Measurements from ENCODE around the gene AICDA. TPM values are rescaled to one million over a fixed set of nuclear protein-coding genes. Genes with fewer than 3 reads are reported as not detected.
"Not testable (repeated sequence)": the region's sequence is repeated elsewhere in the genome, so short reads cannot be mapped to it uniquely, and the experiment has no call there.

The AICDA gene
- total RNA-seq, 1 experiment from 2014 or later, result 2.6 TPM

DNA sequence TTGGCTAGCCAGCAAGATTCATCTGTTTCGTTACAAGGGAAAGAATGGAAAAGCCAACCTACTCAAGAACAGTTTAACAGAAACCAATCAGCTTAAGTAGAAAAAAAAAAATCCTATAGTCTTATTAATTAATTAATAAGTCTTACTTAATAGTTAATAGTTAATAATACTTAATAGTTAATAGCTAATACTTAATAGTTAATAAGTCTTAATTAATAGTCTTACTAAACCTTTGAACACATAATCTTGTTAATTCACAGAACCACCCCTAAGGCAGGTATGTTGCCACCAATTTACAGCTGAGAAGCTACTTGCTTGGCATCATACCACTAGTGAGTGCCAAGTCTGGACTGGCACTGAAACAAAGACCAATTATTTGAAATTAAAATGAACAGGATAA is 30.1 kb upstream of the AICDA start:
- no peak overlapping the region for H3K9ac ChIP-seq (ENCODE audit: low read length)
- H3K27me3 ChIP-seq (ENCODE audit: low read length), result no peaks in the 10 kb centered on the region
- H3K36me3 ChIP-seq (ENCODE audit: insufficient read depth, low read length), result no peaks in the 10 kb centered on the region
- no peaks in the 10 kb centered on the region for H4K20me1 ChIP-seq (ENCODE audit: insufficient read depth, low read depth, low read length)
- no peak for DNase-seq
- H2AFZ ChIP-seq (ENCODE audit: low read length), result no peak overlapping the region
- no peaks in the 10 kb centered on the region for H3K79me2 ChIP-seq (ENCODE audit: low read length)
- H3K4me2 ChIP-seq (ENCODE audit: low read depth, low read length, poor library complexity, severe bottlenecking), result no peak overlapping the region
- H3K4me1 ChIP-seq (ENCODE audit: low read length), result no peaks in the 10 kb centered on the region
- H3K27ac ChIP-seq (ENCODE audit: low read length), result no peak overlapping the region
- no peaks in the 10 kb centered on the region for H3K9me3 ChIP-seq (ENCODE audit: low read length)
- H3K9me2 ChIP-seq (replicated peaks; ENCODE audit: insufficient read depth, low read length), result no peaks in the 10 kb centered on the region
- no peak overlapping the region for H3K4me3 ChIP-seq (ENCODE audit: low read length)

DNA sequence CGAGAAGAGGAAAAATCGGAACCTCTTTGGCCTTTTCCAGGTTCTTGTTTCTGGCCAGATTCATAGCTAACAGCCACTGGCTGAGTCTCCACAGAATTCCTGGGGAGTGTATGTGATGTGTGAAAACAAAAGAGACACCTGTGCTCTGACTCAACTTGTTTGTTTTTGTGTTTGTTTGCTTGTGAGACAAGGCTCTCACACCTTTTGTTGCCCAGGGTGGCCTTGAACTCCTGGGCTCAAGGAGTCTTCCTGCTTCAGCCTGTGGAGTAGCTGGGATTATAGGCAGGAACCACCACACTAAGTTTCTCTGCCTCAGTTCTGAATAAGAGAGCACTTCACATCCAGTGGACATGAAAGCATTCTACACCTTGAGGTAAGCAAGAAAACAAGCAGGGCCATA is 27.3 kb upstream of the AICDA start:
- Histone ChIP-seq H3K9me3 (ENCODE audit: low read length) (no peaks in the 10 kb centered on the region), H2AFZ (ENCODE audit: low read length) (no peak overlapping the region), H3K4me3 (ENCODE audit: low read length) (no peak overlapping the region), H3K4me2 (ENCODE audit: low read depth, low read length, poor library complexity, severe bottlenecking) (no peak overlapping the region), H3K27ac (ENCODE audit: low read length) (no peak overlapping the region), H3K79me2 (ENCODE audit: low read length) (no peaks in the 10 kb centered on the region), H4K20me1 (ENCODE audit: insufficient read depth, low read depth, low read length) (no peaks in the 10 kb centered on the region), H3K4me1 (ENCODE audit: low read length) (no peaks in the 10 kb centered on the region), H3K36me3 (ENCODE audit: insufficient read depth, low read length) (no peaks in the 10 kb centered on the region), H3K27me3 (ENCODE audit: low read length) (no peaks in the 10 kb centered on the region), H3K9ac (ENCODE audit: low read length) (no peak overlapping the region), H3K9me2 (replicated peaks; ENCODE audit: insufficient read depth, low read length) (no peaks in the 10 kb centered on the region)
- DNase-seq, result no peak

DNA sequence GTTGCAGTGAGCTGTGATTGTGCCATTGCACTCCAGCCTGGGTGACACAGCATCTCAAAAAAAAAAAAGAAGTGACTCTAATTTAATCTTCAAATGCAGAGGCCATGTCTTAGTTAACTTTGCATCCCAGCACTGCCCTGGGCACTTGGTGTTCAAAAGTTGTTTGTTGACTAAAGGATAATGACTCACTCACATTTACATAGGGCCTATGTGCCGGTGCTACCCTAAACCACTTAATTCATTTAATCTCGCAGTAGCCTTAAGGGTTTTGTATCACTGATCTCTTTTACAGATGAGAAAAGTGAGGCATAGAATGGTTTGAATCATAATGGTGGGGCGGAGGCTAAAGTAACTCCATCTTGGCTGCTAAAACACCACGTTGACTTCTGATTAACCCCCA is 26.3 kb upstream of the AICDA start:
- Histone ChIP-seq H2AFZ (ENCODE audit: low read length) (no peak overlapping the region), H3K36me3 (ENCODE audit: insufficient read depth, low read length) (no peaks in the 10 kb centered on the region), H3K9ac (ENCODE audit: low read length) (no peak overlapping the region), H3K9me2 (replicated peaks; ENCODE audit: insufficient read depth, low read length) (no peaks in the 10 kb centered on the region), H4K20me1 (ENCODE audit: insufficient read depth, low read depth, low read length) (no peaks in the 10 kb centered on the region), H3K79me2 (ENCODE audit: low read length) (no peaks in the 10 kb centered on the region), H3K4me3 (ENCODE audit: low read length) (no peak overlapping the region), H3K4me1 (ENCODE audit: low read length) (no peaks in the 10 kb centered on the region), H3K9me3 (ENCODE audit: low read length) (no peaks in the 10 kb centered on the region), H3K27me3 (ENCODE audit: low read length) (no peaks in the 10 kb centered on the region), H3K27ac (ENCODE audit: low read length) (no peak overlapping the region), H3K4me2 (ENCODE audit: low read depth, low read length, poor library complexity, severe bottlenecking) (no peak overlapping the region)
- DNase-seq, result no peak

DNA sequence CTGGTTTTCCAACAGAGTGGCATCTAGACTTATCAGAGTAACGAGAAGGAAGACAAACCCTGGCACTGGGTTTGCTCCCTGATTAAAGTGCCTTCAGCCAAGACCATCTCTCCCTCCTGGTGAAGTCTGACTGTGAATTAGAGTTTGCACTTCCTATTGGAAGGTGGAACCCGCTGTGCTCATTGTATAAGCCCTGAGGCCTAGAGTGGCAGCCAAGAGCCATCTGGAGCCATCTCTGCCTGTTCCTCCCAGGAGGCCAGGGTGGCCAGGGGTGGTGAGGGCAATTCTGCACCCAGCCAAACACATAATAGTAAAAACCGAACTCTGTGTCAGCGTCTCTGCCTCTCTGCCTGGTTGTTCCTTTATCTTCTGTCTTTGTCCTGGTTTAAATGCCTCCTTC is 25.0 kb upstream of the AICDA start:
- Histone ChIP-seq H4K20me1 (ENCODE audit: insufficient read depth, low read depth, low read length) (no peaks in the 10 kb centered on the region), H3K4me3 (ENCODE audit: low read length) (no peak overlapping the region), H3K9me2 (replicated peaks; ENCODE audit: insufficient read depth, low read length) (no peaks in the 10 kb centered on the region), H3K27ac (ENCODE audit: low read length) (no peak overlapping the region), H2AFZ (ENCODE audit: low read length) (no peak overlapping the region), H3K9me3 (ENCODE audit: low read length) (no peaks in the 10 kb centered on the region), H3K27me3 (ENCODE audit: low read length) (no peaks in the 10 kb centered on the region), H3K4me2 (ENCODE audit: low read depth, low read length, poor library complexity, severe bottlenecking) (no peak overlapping the region), H3K9ac (ENCODE audit: low read length) (no peak overlapping the region), H3K79me2 (ENCODE audit: low read length) (no peaks in the 10 kb centered on the region), H3K36me3 (ENCODE audit: insufficient read depth, low read length) (no peaks in the 10 kb centered on the region), H3K4me1 (ENCODE audit: low read length) (no peaks in the 10 kb centered on the region)
- DNase-seq, result no peak

DNA sequence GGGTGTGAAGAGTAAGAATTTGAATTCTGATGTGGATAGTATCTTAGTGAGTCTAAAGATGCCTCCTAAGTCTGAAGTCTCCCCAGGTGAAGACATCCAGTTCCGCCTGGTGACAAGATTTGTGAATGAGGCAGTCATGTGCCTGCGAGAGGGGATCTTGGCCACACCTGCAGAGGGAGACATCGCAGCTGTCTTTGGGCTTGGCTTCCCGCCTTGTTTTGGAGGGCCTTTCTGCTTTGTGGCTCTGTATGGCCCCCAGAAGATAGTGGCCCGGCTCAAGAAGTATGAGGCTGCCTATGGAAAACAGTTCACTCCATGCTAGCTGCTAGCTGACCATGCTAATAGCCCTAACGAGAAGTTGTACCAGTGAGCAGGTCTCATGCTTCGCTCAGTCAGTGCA is 24.6 kb upstream of the AICDA start:
- Histone ChIP-seq H3K4me1 (ENCODE audit: low read length) (no peaks in the 10 kb centered on the region), H3K4me3 (ENCODE audit: low read length) (no peak overlapping the region), H3K9ac (ENCODE audit: low read length) (no peak overlapping the region), H3K4me2 (ENCODE audit: low read depth, low read length, poor library complexity, severe bottlenecking) (no peak overlapping the region), H3K79me2 (ENCODE audit: low read length) (no peaks in the 10 kb centered on the region), H2AFZ (ENCODE audit: low read length) (no peak overlapping the region), H3K9me3 (ENCODE audit: low read length) (no peaks in the 10 kb centered on the region), H3K36me3 (ENCODE audit: insufficient read depth, low read length) (no peaks in the 10 kb centered on the region), H3K27ac (ENCODE audit: low read length) (no peak overlapping the region), H4K20me1 (ENCODE audit: insufficient read depth, low read depth, low read length) (no peaks in the 10 kb centered on the region), H3K9me2 (replicated peaks; ENCODE audit: insufficient read depth, low read length) (no peaks in the 10 kb centered on the region), H3K27me3 (ENCODE audit: low read length) (no peaks in the 10 kb centered on the region)
- no peak for DNase-seq

DNA sequence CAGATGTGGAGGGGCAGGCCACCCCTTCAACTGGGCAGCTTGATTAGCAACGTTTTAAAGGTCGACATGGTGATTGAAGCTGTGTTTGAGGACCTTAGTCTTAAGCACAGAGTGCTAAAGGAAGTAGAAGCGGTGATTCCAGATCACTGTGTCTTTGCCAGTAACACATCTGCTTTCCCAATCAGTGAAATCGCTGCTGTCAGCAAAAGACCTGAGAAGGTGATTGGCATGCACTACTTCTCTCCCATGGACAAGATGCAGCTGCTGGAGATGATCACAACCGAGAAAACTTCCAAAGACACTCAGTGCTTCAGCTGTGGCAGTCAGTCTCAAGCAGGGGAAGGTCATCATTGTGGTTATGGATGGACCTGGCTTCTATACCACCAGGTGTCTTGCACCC is 23.9 kb upstream of the AICDA start:
- no peak overlapping the region for H3K4me2 ChIP-seq (ENCODE audit: low read depth, low read length, poor library complexity, severe bottlenecking)
- H2AFZ ChIP-seq (ENCODE audit: low read length), result no peak overlapping the region
- H3K4me3 ChIP-seq (ENCODE audit: low read length), result no peak overlapping the region
- H3K9ac ChIP-seq (ENCODE audit: low read length), result no peak overlapping the region
- H3K79me2 ChIP-seq (ENCODE audit: low read length), result no peaks in the 10 kb centered on the region
- H3K36me3 ChIP-seq (ENCODE audit: insufficient read depth, low read length), result no peaks in the 10 kb centered on the region
- H3K9me3 ChIP-seq (ENCODE audit: low read length), result no peaks in the 10 kb centered on the region
- H3K27ac ChIP-seq (ENCODE audit: low read length), result no peak overlapping the region
- H4K20me1 ChIP-seq (ENCODE audit: insufficient read depth, low read depth, low read length), result no peaks in the 10 kb centered on the region
- H3K27me3 ChIP-seq (ENCODE audit: low read length), result no peaks in the 10 kb centered on the region
- no peaks in the 10 kb centered on the region for H3K4me1 ChIP-seq (ENCODE audit: low read length)
- no peaks in the 10 kb centered on the region for H3K9me2 ChIP-seq (replicated peaks; ENCODE audit: insufficient read depth, low read length)
- DNase-seq, result no peak

DNA sequence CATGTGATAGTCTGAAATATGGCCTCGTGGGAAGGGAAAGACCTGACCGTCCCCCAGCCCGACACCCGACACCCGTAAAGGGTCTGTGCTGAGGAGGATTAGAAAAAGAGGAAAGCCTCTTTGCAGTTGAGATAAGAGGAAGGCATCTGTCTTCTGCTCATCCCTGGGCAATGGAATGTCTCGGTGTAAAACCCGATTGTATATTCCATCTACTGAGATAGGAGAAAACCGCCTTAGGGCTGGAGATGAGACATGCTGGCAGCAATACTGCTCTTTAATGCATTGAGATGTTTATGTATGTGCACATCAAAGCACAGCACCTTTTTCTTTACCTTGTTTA is 23.3 kb upstream of the AICDA start:
- H3K9ac ChIP-seq (ENCODE audit: low read length); H3K4me2 ChIP-seq (ENCODE audit: low read depth, low read length, poor library complexity, severe bottlenecking); H3K27me3 ChIP-seq (ENCODE audit: low read length); DNase-seq; H3K79me2 ChIP-seq (ENCODE audit: low read length); H3K9me3 ChIP-seq (ENCODE audit: low read length); H3K9me2 ChIP-seq (replicated peaks; ENCODE audit: insufficient read depth, low read length); H3K4me3 ChIP-seq (ENCODE audit: low read length); H3K36me3 ChIP-seq (ENCODE audit: insufficient read depth, low read length); H2AFZ ChIP-seq (ENCODE audit: low read length); H3K27ac ChIP-seq (ENCODE audit: low read length); H3K4me1 ChIP-seq (ENCODE audit: low read length); H4K20me1 ChIP-seq (ENCODE audit: insufficient read depth, low read depth, low read length): not testable (repeated sequence)

DNA sequence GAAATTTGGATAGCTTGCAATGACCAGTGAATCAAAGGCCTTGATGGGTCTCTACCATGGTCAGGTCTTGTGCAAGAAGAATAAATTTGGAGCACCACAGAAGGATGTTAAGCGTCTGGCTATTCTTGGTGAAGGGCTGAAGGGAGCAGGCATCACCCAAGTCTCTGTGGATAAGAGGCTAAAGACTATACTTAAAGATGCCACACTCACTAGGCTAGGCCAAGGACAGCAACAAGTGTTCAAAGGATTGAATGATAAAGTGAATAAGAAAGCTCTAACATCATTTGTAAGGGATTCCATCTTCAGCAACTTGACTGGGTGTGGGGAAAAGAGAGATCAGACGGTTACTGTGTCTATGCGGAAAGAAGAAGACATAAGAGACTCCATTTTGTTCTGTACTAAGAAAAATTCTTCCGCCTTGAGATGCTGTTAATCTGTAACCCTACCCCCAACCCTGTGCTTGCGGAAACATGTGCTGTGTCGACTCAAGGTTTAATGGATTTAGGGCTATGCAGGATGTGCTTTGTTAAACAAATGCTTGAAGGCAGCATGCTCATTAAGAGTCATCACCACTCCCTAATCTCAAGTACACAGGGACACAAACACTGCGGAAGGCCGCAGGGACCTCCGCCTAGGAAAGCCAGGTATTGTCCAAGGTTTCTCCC is 22.8 kb upstream of the AICDA start:
- H3K27me3 ChIP-seq (ENCODE audit: low read length); H3K27ac ChIP-seq (ENCODE audit: low read length); DNase-seq; H2AFZ ChIP-seq (ENCODE audit: low read length); H3K9ac ChIP-seq (ENCODE audit: low read length); H4K20me1 ChIP-seq (ENCODE audit: insufficient read depth, low read depth, low read length); H3K4me2 ChIP-seq (ENCODE audit: low read depth, low read length, poor library complexity, severe bottlenecking); H3K9me3 ChIP-seq (ENCODE audit: low read length); H3K4me1 ChIP-seq (ENCODE audit: low read length); H3K79me2 ChIP-seq (ENCODE audit: low read length); H3K36me3 ChIP-seq (ENCODE audit: insufficient read depth, low read length); H3K9me2 ChIP-seq (replicated peaks; ENCODE audit: insufficient read depth, low read length); H3K4me3 ChIP-seq (ENCODE audit: low read length): not testable (repeated sequence)

DNA sequence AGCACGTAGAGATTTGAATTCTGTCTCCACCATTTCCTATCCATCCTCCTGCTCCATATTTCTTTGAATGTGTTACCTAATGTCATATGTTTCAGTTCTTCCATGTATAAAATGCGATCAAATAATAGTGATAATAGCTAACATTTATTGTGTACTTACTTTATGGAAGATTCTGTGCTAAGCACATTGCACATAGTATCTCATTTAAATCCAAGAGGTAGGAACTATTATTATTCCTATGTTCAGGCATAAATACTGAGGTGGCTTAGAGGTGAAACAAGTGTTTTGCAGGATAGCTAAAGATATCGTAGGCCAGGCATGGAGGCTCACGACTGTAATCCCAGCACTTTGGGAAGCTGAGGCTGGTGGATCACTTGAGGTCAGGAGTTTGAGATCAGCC is 17.5 kb upstream of the AICDA start:
- Histone ChIP-seq H3K27ac (ENCODE audit: low read length) (no peak overlapping the region), H3K27me3 (ENCODE audit: low read length) (no peaks in the 10 kb centered on the region), H3K9ac (ENCODE audit: low read length) (no peak overlapping the region), H2AFZ (ENCODE audit: low read length) (no peak overlapping the region), H3K4me2 (ENCODE audit: low read depth, low read length, poor library complexity, severe bottlenecking) (no peak overlapping the region), H3K4me1 (ENCODE audit: low read length) (0 out of 2 replicates have a peak, but pooled peaks cover 3% of the 10 kb centered on the region), H3K79me2 (ENCODE audit: low read length) (no peaks in the 10 kb centered on the region), H3K4me3 (ENCODE audit: low read length) (no peak overlapping the region), H4K20me1 (ENCODE audit: insufficient read depth, low read depth, low read length) (no peaks in the 10 kb centered on the region), H3K9me2 (replicated peaks; ENCODE audit: insufficient read depth, low read length) (no peaks in the 10 kb centered on the region), H3K36me3 (ENCODE audit: insufficient read depth, low read length) (no peaks in the 10 kb centered on the region), H3K9me3 (ENCODE audit: low read length) (no peaks in the 10 kb centered on the region)
- DNase-seq, result no peak

Data from Karpas-422 (cell line).